CD4-positive, alpha-beta T cell treated with Interleukin-2 at 100 ng/mL for 4 hours (primary cell): Measurements from ENCODE around the gene SLC9A9.
"Not testable (repeated sequence)": the region's sequence is repeated elsewhere in the genome, so short reads cannot be mapped to it uniquely, and the experiment has no call there.

Source experiments
- DNase-seq: peaks from one replicate; pipeline ENCODE4 v3.0.0-alpha.2; 2020; ENCODE audit warnings: low spot score

The SLC9A9 gene

GRCh38 chr3:143551761-143552160 is 296.5 kb downstream of the SLC9A9 start:
- no peak for DNase-seq

- DNase-seq = no peak
These were observed 299.3 kb downstream of the SLC9A9 start for GRCh38 chr3:143548861-143549497.

- DNase-seq = no peak
These were observed 299.9 kb downstream of the SLC9A9 start for GRCh38 chr3:143548393-143548792.

- no peak for DNase-seq
These were observed 309.7 kb downstream of the SLC9A9 start for GRCh38 chr3:143538577-143538981.

GRCh38 chr3:143538061-143538460 is 310.2 kb downstream of the SLC9A9 start:
- no peak for DNase-seq

GRCh38 chr3:143536817-143537535 is 311.3 kb downstream of the SLC9A9 start:
- DNase-seq = no peak

GRCh38 chr3:143535994-143536784 is 312.1 kb downstream of the SLC9A9 start:
- no peak for DNase-seq

GRCh38 chr3:143533391-143533790 is 314.9 kb downstream of the SLC9A9 start:
- DNase-seq = no peak

GRCh38 chr3:143532091-143532490 is 316.2 kb downstream of the SLC9A9 start:
- DNase-seq = no peak

- no peak for DNase-seq
These were observed 317.2 kb downstream of the SLC9A9 start for GRCh38 chr3:143531101-143531500.

- DNase-seq = no peak
These were observed 318.5 kb downstream of the SLC9A9 start for GRCh38 chr3:143529798-143530197.

- DNase-seq = no peak
These were observed 319.2 kb downstream of the SLC9A9 start for GRCh38 chr3:143529018-143529478.

GRCh38 chr3:143526011-143526545 is 322.2 kb downstream of the SLC9A9 start:
- no peak for DNase-seq

GRCh38 chr3:143525408-143525807 is 322.9 kb downstream of the SLC9A9 start:
- no peak for DNase-seq

- no peak for DNase-seq
These were observed 326.5 kb downstream of the SLC9A9 start for GRCh38 chr3:143521803-143522202.

GRCh38 chr3:143517131-143517530 is 331.1 kb downstream of the SLC9A9 start:
- DNase-seq = not testable (repeated sequence)

GRCh38 chr3:143514874-143515273 is 333.4 kb downstream of the SLC9A9 start:
- no peak for DNase-seq

- DNase-seq = no peak
These were observed 334.2 kb downstream of the SLC9A9 start for GRCh38 chr3:143514109-143514508.

- no peak for DNase-seq
These were observed 336.9 kb downstream of the SLC9A9 start for GRCh38 chr3:143511174-143511879.

- DNase-seq = no peak
These were observed 337.7 kb downstream of the SLC9A9 start for GRCh38 chr3:143510601-143511000.

- no peak for DNase-seq
These were observed 340.3 kb downstream of the SLC9A9 start for GRCh38 chr3:143507735-143508580.
